ENCODE results near the gene SERPINA1. TPM values are rescaled to one million over a fixed set of nuclear protein-coding genes. Genes with fewer than 3 reads are reported as not detected.

SERPINA1 gene
- total RNA-seq, 1 donor from 2014 or later: 4.4 TPM

GRCh38 chr14:94364037-94364436 is 24.4 kb downstream of the SERPINA1 start:
- no peak for DNase-seq
- H3K27ac ChIP-seq (replicated peaks): no peak overlapping the region
- H3K36me3 ChIP-seq: no peaks in the 10 kb centered on the region
- no peak for TF ChIP-seq CTCF (IDR thresholded peaks at IDR 0.05; ENCODE audit: borderline replicate concordance)
- H3K4me3 ChIP-seq: no peak overlapping the region
- H3K4me1 ChIP-seq: no peaks in the 10 kb centered on the region
- intact Hi-C loops (cut with micrococcal nuclease): no loop called here
- H3K9me3 ChIP-seq (replicated peaks): no peaks in the 10 kb centered on the region
- peaks cover 41% of the 10 kb centered on the region for H3K27me3 ChIP-seq (ENCODE audit: low read depth)

GRCh38 chr14:94363151-94363624 is 25.2 kb downstream of the SERPINA1 start:
- Histone ChIP-seq H3K27ac (replicated peaks) (no peak overlapping the region), H3K4me1 (no peaks in the 10 kb centered on the region), H3K4me3 (no peak overlapping the region), H3K27me3 (ENCODE audit: low read depth) (peaks cover 38% of the 10 kb centered on the region), H3K36me3 (no peaks in the 10 kb centered on the region), H3K9me3 (replicated peaks) (no peaks in the 10 kb centered on the region)
- intact Hi-C loops (cut with micrococcal nuclease): no loop called here
- TF ChIP-seq CTCF (IDR thresholded peaks at IDR 0.05; ENCODE audit: borderline replicate concordance): no peak
- DNase-seq: no peak

- no peak for DNase-seq
- Histone ChIP-seq H3K4me1 (no peaks in the 10 kb centered on the region), H3K36me3 (no peaks in the 10 kb centered on the region), H3K27ac (replicated peaks) (no peak overlapping the region), H3K9me3 (replicated peaks) (no peaks in the 10 kb centered on the region), H3K27me3 (ENCODE audit: low read depth) (peaks cover 38% of the 10 kb centered on the region), H3K4me3 (no peak overlapping the region)
- intact Hi-C loops (cut with micrococcal nuclease): no loop called here
- TF ChIP-seq CTCF (IDR thresholded peaks at IDR 0.05; ENCODE audit: borderline replicate concordance): no peak
Observed at GRCh38 chr14:94362614-94363133, 25.7 kb downstream of the SERPINA1 start.

GRCh38 chr14:94361682-94362081 is 26.7 kb downstream of the SERPINA1 start:
- H3K36me3 ChIP-seq: no peaks in the 10 kb centered on the region
- no peaks in the 10 kb centered on the region for H3K4me1 ChIP-seq
- TF ChIP-seq CTCF (IDR thresholded peaks at IDR 0.05; ENCODE audit: borderline replicate concordance): no peak
- no peaks in the 10 kb centered on the region for H3K9me3 ChIP-seq (replicated peaks)
- H3K4me3 ChIP-seq: no peak overlapping the region
- H3K27ac ChIP-seq (replicated peaks): no peak overlapping the region
- DNase-seq: no peak
- peaks cover 42% of the 10 kb centered on the region for H3K27me3 ChIP-seq (ENCODE audit: low read depth)
- intact Hi-C loops (cut with micrococcal nuclease): no loop called here

- Histone ChIP-seq H3K27me3 (ENCODE audit: low read depth) (peaks cover 48% of the 10 kb centered on the region), H3K4me1 (no peaks in the 10 kb centered on the region), H3K4me3 (no peak overlapping the region), H3K36me3 (no peaks in the 10 kb centered on the region), H3K9me3 (replicated peaks) (no peaks in the 10 kb centered on the region), H3K27ac (replicated peaks) (no peak overlapping the region)
- DNase-seq: no peak
- no peak for TF ChIP-seq CTCF (IDR thresholded peaks at IDR 0.05; ENCODE audit: borderline replicate concordance)
- intact Hi-C loops (cut with micrococcal nuclease): no loop called here
Observed at GRCh38 chr14:94360945-94361565, 27.3 kb downstream of the SERPINA1 start.

All from left ventricle myocardium inferior (tissue), 1 donor.